ENCODE measurements around the gene ADGRE2. TPM values are rescaled to one million over a fixed set of nuclear protein-coding genes. Genes with fewer than 3 reads are reported as not detected.
"Not testable (repeated sequence)": the region's sequence is repeated elsewhere in the genome, so short reads cannot be mapped to it uniquely, and the experiment has no call there.

ADGRE2 gene
- 0.13 and 0.38 TPM in 2 replicates for total RNA-seq

- not testable (repeated sequence) for DNase-seq (ENCODE audit: low read depth in 2 of 2)
Observed at GRCh38 chr19:14778110-14778845, at the start of gene ADGRE2. Gene ADGRE2, minus strand, starts transcription at chr19:14778560. Its CDS starts 1,804 bp downstream, at chr19:14776756.

GRCh38 chr19:14826006-14826405 is 47.6 kb upstream of the ADGRE2 start:
- DNase-seq (ENCODE audit: low read depth in 2 of 2), result no peak

- no peak for DNase-seq (ENCODE audit: low read depth in 2 of 2)
Observed at GRCh38 chr19:14821937-14822336, 43.6 kb upstream of the ADGRE2 start.

- no peak for DNase-seq (ENCODE audit: low read depth in 2 of 2)
Observed at GRCh38 chr19:14818588-14818987, 40.2 kb upstream of the ADGRE2 start.

- no peak for DNase-seq (ENCODE audit: low read depth in 2 of 2)
Observed at GRCh38 chr19:14817052-14817451, 38.7 kb upstream of the ADGRE2 start.

- DNase-seq (ENCODE audit: low read depth in 2 of 2), result no peak
Observed at GRCh38 chr19:14814982-14815652, 36.8 kb upstream of the ADGRE2 start.

GRCh38 chr19:14809272-14810057 is 31.1 kb upstream of the ADGRE2 start:
- DNase-seq (ENCODE audit: low read depth in 2 of 2), result no peak

- no peak for DNase-seq (ENCODE audit: low read depth in 2 of 2)
Observed at GRCh38 chr19:14804765-14805164, 26.4 kb upstream of the ADGRE2 start.

- DNase-seq (ENCODE audit: low read depth in 2 of 2), result no peak
Observed at GRCh38 chr19:14798760-14799159, 20.4 kb upstream of the ADGRE2 start.

GRCh38 chr19:14796021-14796420 is 17.7 kb upstream of the ADGRE2 start:
- no peak for DNase-seq (ENCODE audit: low read depth in 2 of 2)

- no peak for DNase-seq (ENCODE audit: low read depth in 2 of 2)
Observed at GRCh38 chr19:14795078-14795721, 16.8 kb upstream of the ADGRE2 start.

GRCh38 chr19:14792250-14792649 is 13.9 kb upstream of the ADGRE2 start:
- DNase-seq (ENCODE audit: low read depth in 2 of 2), result not testable (repeated sequence)

- DNase-seq (ENCODE audit: low read depth in 2 of 2), result peak in 1 of 2 donors; percentile 7
Observed at GRCh38 chr19:14786421-14786851, 8.1 kb upstream of the ADGRE2 start.

- DNase-seq (ENCODE audit: low read depth in 2 of 2), result peak in 1 of 2 donors; percentile 36
Observed at GRCh38 chr19:14785102-14785793, 6.9 kb upstream of the ADGRE2 start.

- DNase-seq (ENCODE audit: low read depth in 2 of 2), result peak; percentile 26 to 27
Observed at GRCh38 chr19:14784730-14785101, 6.4 kb upstream of the ADGRE2 start.

- DNase-seq (ENCODE audit: low read depth in 2 of 2), result not testable (repeated sequence)
Observed at GRCh38 chr19:14783410-14783998, 5.1 kb upstream of the ADGRE2 start.

GRCh38 chr19:14782626-14783409 is 4.5 kb upstream of the ADGRE2 start:
- DNase-seq (ENCODE audit: low read depth in 2 of 2), result no peak

- not testable (repeated sequence) for DNase-seq (ENCODE audit: low read depth in 2 of 2)
Observed at GRCh38 chr19:14781713-14782536, 3.6 kb upstream of the ADGRE2 start.
